ENCODE data around the gene TADA2B. TPM values are rescaled to one million over a fixed set of nuclear protein-coding genes. Genes with fewer than 3 reads are reported as not detected.
"Not testable (repeated sequence)": the region's sequence is repeated elsewhere in the genome, so short reads cannot be mapped to it uniquely, and the experiment has no call there.

The TADA2B gene
- total RNA-seq, 1 donor from 2014 or later: 12.9 TPM

GRCh38 chr4:7068279-7068842, 25.2 kb downstream of the TADA2B start:
- H3K27me3 Mint-ChIP-seq (ENCODE audit: low read depth): peaks cover 12% of the 10 kb centered on the region
- peaks cover 34% of the 10 kb centered on the region for H3K4me1 Mint-ChIP-seq (ENCODE audit: low read depth)
- no peak for DNase-seq (ENCODE audit: low spot score)
- peak overlapping the region; percentile 89 for H3K4me3 Mint-ChIP-seq (ENCODE audit: low read depth)
- no peaks in the 10 kb centered on the region for H3K9me3 Mint-ChIP-seq
- H3K27ac Mint-ChIP-seq: peak overlapping the region; percentile 93
- peaks cover 37% of the 10 kb centered on the region for H3K36me3 Mint-ChIP-seq (ENCODE audit: low read depth)
- intact Hi-C loops (cut with micrococcal nuclease): loop anchor here (1.0 to 2.0 kb wide), 7 partner anchors 25 to 394 kb away; partner anchors contain the start of genes BLOC1S4, KIAA0232, TADA2B and TBC1D14

GRCh38 chr4:7068883-7069282, 25.7 kb downstream of the TADA2B start:
- Mint-ChIP-seq H3K27ac (peak overlapping the region; percentile 93), H3K4me3 (ENCODE audit: low read depth) (peak overlapping the region; percentile 89), H3K36me3 (ENCODE audit: low read depth) (peaks cover 31% of the 10 kb centered on the region), H3K4me1 (ENCODE audit: low read depth) (peaks cover 33% of the 10 kb centered on the region), H3K9me3 (no peaks in the 10 kb centered on the region), H3K27me3 (ENCODE audit: low read depth) (peaks cover 12% of the 10 kb centered on the region)
- intact Hi-C loops (cut with micrococcal nuclease): loop anchor here (1.0 to 2.0 kb wide), 7 partner anchors 26 to 395 kb away; partner anchors contain the start of genes BLOC1S4, KIAA0232, TADA2B and TBC1D14
- DNase-seq (ENCODE audit: low spot score): no peak

GRCh38 chr4:7070729-7071511, 27.7 kb downstream of the TADA2B start:
- H3K27ac Mint-ChIP-seq: no peak overlapping the region
- no peaks in the 10 kb centered on the region for H3K9me3 Mint-ChIP-seq
- DNase-seq (ENCODE audit: low spot score): peak; percentile 77
- H3K4me3 Mint-ChIP-seq (ENCODE audit: low read depth): no peak overlapping the region
- H3K36me3 Mint-ChIP-seq (ENCODE audit: low read depth): peaks cover 15% of the 10 kb centered on the region
- H3K4me1 Mint-ChIP-seq (ENCODE audit: low read depth): peaks cover 24% of the 10 kb centered on the region
- intact Hi-C loops (cut with micrococcal nuclease): loop anchor here (1.0 kb wide), 1 partner anchor 97 kb away; no protein-coding TSS in a partner anchor
- peaks cover 12% of the 10 kb centered on the region for H3K27me3 Mint-ChIP-seq (ENCODE audit: low read depth)

- Mint-ChIP-seq H3K9me3 (no peaks in the 10 kb centered on the region), H3K27me3 (ENCODE audit: low read depth) (peaks cover 12% of the 10 kb centered on the region), H3K36me3 (ENCODE audit: low read depth) (no peaks in the 10 kb centered on the region), H3K27ac (no peak overlapping the region), H3K4me1 (ENCODE audit: low read depth) (peaks cover 14% of the 10 kb centered on the region), H3K4me3 (ENCODE audit: low read depth) (no peak overlapping the region)
- DNase-seq (ENCODE audit: low spot score): no peak
- intact Hi-C loops (cut with micrococcal nuclease): no loop called here
These were observed 29.9 kb downstream of the TADA2B start for GRCh38 chr4:7073059-7073458.

GRCh38 chr4:7073526-7074390, 30.6 kb downstream of the TADA2B start:
- no peak overlapping the region for H3K4me3 Mint-ChIP-seq (ENCODE audit: low read depth)
- H3K27me3 Mint-ChIP-seq (ENCODE audit: low read depth): peaks cover 12% of the 10 kb centered on the region
- H3K36me3 Mint-ChIP-seq (ENCODE audit: low read depth): no peaks in the 10 kb centered on the region
- H3K27ac Mint-ChIP-seq: no peak overlapping the region
- intact Hi-C loops (cut with micrococcal nuclease): no loop called here
- no peak for DNase-seq (ENCODE audit: low spot score)
- no peaks in the 10 kb centered on the region for H3K9me3 Mint-ChIP-seq
- peaks cover 8% of the 10 kb centered on the region for H3K4me1 Mint-ChIP-seq (ENCODE audit: low read depth)

GRCh38 chr4:7074426-7074825, 31.3 kb downstream of the TADA2B start:
- H3K4me1 Mint-ChIP-seq (ENCODE audit: low read depth): peaks cover 6% of the 10 kb centered on the region
- H3K4me3 Mint-ChIP-seq (ENCODE audit: low read depth): no peak overlapping the region
- no peaks in the 10 kb centered on the region for H3K9me3 Mint-ChIP-seq
- intact Hi-C loops (cut with micrococcal nuclease): no loop called here
- no peak overlapping the region for H3K27ac Mint-ChIP-seq
- DNase-seq (ENCODE audit: low spot score): no peak
- no peaks in the 10 kb centered on the region for H3K36me3 Mint-ChIP-seq (ENCODE audit: low read depth)
- peaks cover 16% of the 10 kb centered on the region for H3K27me3 Mint-ChIP-seq (ENCODE audit: low read depth)

GRCh38 chr4:7075962-7076695, 33.0 kb downstream of the TADA2B start:
- Mint-ChIP-seq H3K4me1 (ENCODE audit: low read depth) (no peaks in the 10 kb centered on the region), H3K9me3 (no peaks in the 10 kb centered on the region), H3K27ac (no peak overlapping the region), H3K36me3 (ENCODE audit: low read depth) (no peaks in the 10 kb centered on the region), H3K27me3 (ENCODE audit: low read depth) (peaks cover 22% of the 10 kb centered on the region), H3K4me3 (ENCODE audit: low read depth) (no peak overlapping the region)
- intact Hi-C loops (cut with micrococcal nuclease): no loop called here
- no peak for DNase-seq (ENCODE audit: low spot score)

GRCh38 chr4:7076696-7077082, 33.5 kb downstream of the TADA2B start:
- H3K9me3 Mint-ChIP-seq: no peaks in the 10 kb centered on the region
- no peak overlapping the region for H3K27ac Mint-ChIP-seq
- no peak for DNase-seq (ENCODE audit: low spot score)
- H3K4me1 Mint-ChIP-seq (ENCODE audit: low read depth): no peaks in the 10 kb centered on the region
- H3K27me3 Mint-ChIP-seq (ENCODE audit: low read depth): peaks cover 20% of the 10 kb centered on the region
- intact Hi-C loops (cut with micrococcal nuclease): no loop called here
- no peaks in the 10 kb centered on the region for H3K36me3 Mint-ChIP-seq (ENCODE audit: low read depth)
- no peak overlapping the region for H3K4me3 Mint-ChIP-seq (ENCODE audit: low read depth)

- Mint-ChIP-seq H3K27ac (no peak overlapping the region), H3K4me3 (ENCODE audit: low read depth) (no peak overlapping the region), H3K9me3 (no peaks in the 10 kb centered on the region), H3K36me3 (ENCODE audit: low read depth) (no peaks in the 10 kb centered on the region), H3K27me3 (ENCODE audit: low read depth) (peaks cover 17% of the 10 kb centered on the region), H3K4me1 (ENCODE audit: low read depth) (no peaks in the 10 kb centered on the region)
- intact Hi-C loops (cut with micrococcal nuclease): no loop called here
- no peak for DNase-seq (ENCODE audit: low spot score)
These were observed 34.2 kb downstream of the TADA2B start for GRCh38 chr4:7077371-7077770.

GRCh38 chr4:7078025-7078424, 34.9 kb downstream of the TADA2B start:
- Mint-ChIP-seq H3K4me1 (ENCODE audit: low read depth) (no peaks in the 10 kb centered on the region), H3K9me3 (no peaks in the 10 kb centered on the region), H3K27ac (no peak overlapping the region), H3K4me3 (ENCODE audit: low read depth) (no peak overlapping the region), H3K36me3 (ENCODE audit: low read depth) (no peaks in the 10 kb centered on the region), H3K27me3 (ENCODE audit: low read depth) (peaks cover 19% of the 10 kb centered on the region)
- intact Hi-C loops (cut with micrococcal nuclease): no loop called here
- DNase-seq (ENCODE audit: low spot score): no peak

GRCh38 chr4:7079483-7079882, 36.3 kb downstream of the TADA2B start:
- intact Hi-C loops (cut with micrococcal nuclease); DNase-seq (ENCODE audit: low spot score); H3K4me1 Mint-ChIP-seq (ENCODE audit: low read depth); H3K4me3 Mint-ChIP-seq (ENCODE audit: low read depth); H3K27ac Mint-ChIP-seq; H3K9me3 Mint-ChIP-seq; H3K36me3 Mint-ChIP-seq (ENCODE audit: low read depth): not testable (repeated sequence)
- H3K27me3 Mint-ChIP-seq (ENCODE audit: low read depth): peaks cover 27% of the 10 kb centered on the region

- intact Hi-C loops (cut with micrococcal nuclease); H3K9me3 Mint-ChIP-seq; H3K36me3 Mint-ChIP-seq (ENCODE audit: low read depth); H3K27ac Mint-ChIP-seq; H3K4me3 Mint-ChIP-seq (ENCODE audit: low read depth); DNase-seq (ENCODE audit: low spot score); H3K4me1 Mint-ChIP-seq (ENCODE audit: low read depth): not testable (repeated sequence)
- H3K27me3 Mint-ChIP-seq (ENCODE audit: low read depth): peaks cover 29% of the 10 kb centered on the region
These were observed 36.7 kb downstream of the TADA2B start for GRCh38 chr4:7079909-7080308.
